Activated T-helper 2 cell treated with anti-CD3 and anti-CD28 coated beads, Interferon-gamma antibody, Interleukin-2, Interleukin-4, amounts not matched to agents 10 μg/mL and 5 μg/mL and 100 μg/mL, durations not matched to agents 14 hours and 24 hours and 36 hours (primary cell): Measurements from ENCODE around the gene POR. TPM values are rescaled to one million over a fixed set of nuclear protein-coding genes. Genes with fewer than 3 reads are reported as not detected.

Experiments
- total RNA-seq: library from RNA; stranded (reverse); gene quantifications from 2 replicates; pipeline ENCODE4 v1.2.3, GENCODE V29; 2022

POR gene
- total RNA-seq, 1 donor from 2014 or later = 105 TPM

Other genes starting within 250 kb of the POR start
- 10.6 and 14.8 TPM in 2 replicates for gene HIP1, start 176.2 kb upstream of the POR start, total RNA-seq
- 0.89 TPM in 1 of 2 replicates, not detected in the other for gene CCL26, start 142.9 kb upstream of the POR start, total RNA-seq
- gene CCL24, start 101.3 kb upstream of the POR start, total RNA-seq = not detected in 2 replicates
- gene RHBDD2, start 36.1 kb upstream of the POR start, total RNA-seq = 139 and 143 TPM in 2 replicates
- 62.4 and 63.7 TPM in 2 replicates for gene TMEM120A, start 79.4 kb downstream of the POR start, total RNA-seq
- 27.7 and 36.1 TPM in 2 replicates for gene STYXL1, start 132.8 kb downstream of the POR start, total RNA-seq
- 268 and 285 TPM in 2 replicates for gene MDH2, start 133.0 kb downstream of the POR start, total RNA-seq